Loucy (cell line): Measurements from ENCODE around the gene ASPG.

Experiments used
- H2AFZ ChIP-seq: fragments of 200-600 bp; sonication (generic); 2 replicates; pipeline ENCODE4 v1.6.0; 2016; ENCODE audit warnings: antibody characterized with exemption, mild to moderate bottlenecking, low read length, moderate library complexity
- H3F3A ChIP-seq: fragments of 200-600 bp; 2 replicates; pipeline ENCODE4 v1.6.0; 2016; ENCODE audit warnings: antibody characterized with exemption, low read depth, mild to moderate bottlenecking
- H3K27me3 ChIP-seq: fragments of 200-600 bp; sonication (generic); 2 replicates; pipeline ENCODE4 v1.6.1; 2014; ENCODE audit warnings: low read length, mild to moderate bottlenecking; ENCODE audit not compliant: insufficient read depth, poor library complexity, severe bottlenecking
- H3K36me3 ChIP-seq: fragments of 200-600 bp; sonication (generic); 2 replicates; pipeline ENCODE4 v1.6.1; 2016; ENCODE audit warnings: low read length; ENCODE audit not compliant: insufficient read depth
- H3K4me1 ChIP-seq: fragments of 200-600 bp; sonication (generic); 2 replicates; pipeline ENCODE4 v1.5.1; 2014; ENCODE audit warnings: low read length, mild to moderate bottlenecking; ENCODE audit not compliant: insufficient read depth, poor library complexity, severe bottlenecking
- H3K4me2 ChIP-seq: fragments of 200-600 bp; sonication (generic); 2 replicates; pipeline ENCODE4 v1.6.0; 2014; ENCODE audit warnings: antibody characterized with exemption, low read length, low read depth, mild to moderate bottlenecking; ENCODE audit not compliant: poor library complexity, severe bottlenecking
- H3K4me3 ChIP-seq: fragments of 200-600 bp; sonication (generic); 2 replicates; pipeline ENCODE4 v1.5.1; 2014; ENCODE audit warnings: low read length, mild to moderate bottlenecking, mixed read lengths; ENCODE audit not compliant: poor library complexity, severe bottlenecking
- H3K79me2 ChIP-seq: fragments of 200-600 bp; sonication (generic); 2 replicates; pipeline ENCODE4 v1.6.1; 2014; ENCODE audit warnings: low read length; ENCODE audit not compliant: insufficient read depth
- H3K9ac ChIP-seq: fragments of 200-600 bp; sonication (generic); 2 replicates; pipeline ENCODE4 v1.6.0; 2014; ENCODE audit warnings: mild to moderate bottlenecking, low read depth, low read length, moderate library complexity; ENCODE audit not compliant: poor library complexity, severe bottlenecking
- H3K9me2 ChIP-seq: fragments of 200-600 bp; sonication (generic); replicated peaks from 2 replicates; pipeline ENCODE4 v1.6.1; 2016; ENCODE audit warnings: low read depth, low read length, mixed read lengths
- H3K9me3 ChIP-seq: fragments of 200-600 bp; sonication (generic); 2 replicates; pipeline ENCODE4 v1.6.1; 2014; ENCODE audit warnings: mild to moderate bottlenecking, antibody characterized with exemption, low read length, low read depth; ENCODE audit not compliant: insufficient read depth
- H4K20me1 ChIP-seq: fragments of 200-600 bp; sonication (generic); 2 replicates; pipeline ENCODE4 v1.6.0; 2014; ENCODE audit warnings: antibody characterized with exemption, low read length, mild to moderate bottlenecking; ENCODE audit not compliant: insufficient read depth, poor library complexity, severe bottlenecking
- CTCF ChIP-seq: fragments of 200-600 bp; sonication (generic); conservative IDR thresholded peaks from 2 replicates; pipeline ENCODE4 v1.5.1; 2014; ENCODE audit warnings: mild to moderate bottlenecking, antibody characterized with exemption, low read length
- EZH2phosphoT487 ChIP-seq: fragments of 200-600 bp; IDR thresholded peaks from 2 replicates; pipeline ENCODE4 v1.6.1; 2018; ENCODE audit warnings: antibody characterized with exemption, mild to moderate bottlenecking, moderate library complexity, borderline replicate concordance

ASPG gene

DNA sequence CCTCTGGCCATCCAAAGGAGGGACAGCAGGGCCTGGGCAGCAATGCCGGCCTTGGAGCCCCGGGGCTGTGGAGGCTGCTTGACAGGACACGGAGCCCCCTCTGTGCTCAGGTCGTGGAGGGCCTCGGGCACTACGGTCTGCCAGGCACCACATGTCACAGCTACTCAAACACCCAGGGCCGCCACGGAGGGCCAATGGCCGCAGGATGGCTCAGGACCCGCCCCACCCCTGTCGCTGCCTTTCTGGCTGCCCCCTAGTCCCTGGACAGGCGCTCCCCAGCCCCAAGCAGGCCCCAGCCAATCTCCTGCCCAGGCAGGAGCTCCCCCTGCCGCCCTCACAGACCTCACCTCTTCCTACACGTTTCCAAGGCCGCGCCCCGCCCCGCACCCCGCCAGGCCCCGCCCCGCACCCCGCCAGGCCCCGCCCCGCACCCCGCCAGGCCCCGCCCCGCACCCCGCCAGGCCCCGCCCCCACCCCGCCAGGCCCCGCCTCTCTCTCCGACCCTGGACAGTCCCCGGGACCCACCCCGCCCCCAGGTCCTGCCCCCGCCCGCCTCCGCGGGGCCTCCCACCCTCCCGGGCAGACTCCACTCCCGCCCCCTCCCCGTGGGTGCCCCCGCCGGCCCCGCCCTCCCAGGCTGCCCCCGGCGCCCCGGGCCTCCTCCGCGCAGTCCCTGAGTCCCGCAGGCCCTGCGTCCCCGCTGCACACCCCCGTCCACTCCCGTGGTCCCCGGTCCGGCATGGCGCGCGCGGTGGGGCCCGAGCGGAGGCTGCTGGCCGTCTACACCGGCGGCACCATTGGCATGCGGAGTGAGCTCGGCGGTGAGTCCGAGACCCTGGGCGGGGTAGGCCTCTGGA lies at the start of gene ASPG:
Gene ASPG (plus strand): TSS at position 669 of the 857 bp plus-strand sequence. CDS start 71 bp downstream, at position 740.
- Histone ChIP-seq H4K20me1 (no peaks in the 10 kb centered on the region), H3K4me1 (no peaks in the 10 kb centered on the region), H3K9ac (no peak within 1 kb of the TSS), H3K4me3 (no peak within 1 kb of the TSS), H3K9me2 (no peaks in the 10 kb centered on the region), H3K36me3 (no peaks in the 10 kb centered on the region), H3K4me2 (no peak within 1 kb of the TSS), H3F3A (no peaks in the 10 kb centered on the region), H2AFZ (no peak within 1 kb of the TSS), H3K9me3 (no peaks in the 10 kb centered on the region), H3K79me2 (no peaks in the 10 kb centered on the region), H3K27me3 (no peaks in the 10 kb centered on the region)
- no peak for TF ChIP-seq EZH2phosphoT487
- no peak for TF ChIP-seq CTCF

DNA sequence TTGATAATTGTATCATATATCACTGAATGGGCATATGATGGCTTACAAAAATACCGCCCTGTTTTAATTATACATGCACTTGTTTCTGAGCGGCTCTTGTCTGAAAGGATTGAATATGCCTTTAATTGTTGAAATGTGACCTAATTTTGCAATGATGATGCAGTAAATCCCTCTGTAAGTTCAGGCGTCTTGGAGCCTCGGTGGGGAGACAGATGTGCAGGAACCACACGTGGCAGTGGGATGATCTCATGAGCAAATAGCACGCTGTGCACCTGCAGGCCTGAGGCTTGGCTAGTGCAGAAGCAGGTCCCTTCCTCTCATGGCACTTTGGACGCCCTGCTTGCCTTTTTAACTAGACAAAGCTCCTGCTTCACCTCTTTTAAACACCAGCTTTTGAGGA lies 49.3 kb upstream of the ASPG start:
- H4K20me1 ChIP-seq: no peaks in the 10 kb centered on the region
- no peaks in the 10 kb centered on the region for H3K79me2 ChIP-seq
- no peaks in the 10 kb centered on the region for H3K9me3 ChIP-seq
- no peak for TF ChIP-seq EZH2phosphoT487
- no peak for TF ChIP-seq CTCF
- H3K9me2 ChIP-seq: no peaks in the 10 kb centered on the region
- H3K4me3 ChIP-seq: no peak overlapping the region
- no peaks in the 10 kb centered on the region for H3F3A ChIP-seq
- H3K4me1 ChIP-seq: no peaks in the 10 kb centered on the region
- no peaks in the 10 kb centered on the region for H3K36me3 ChIP-seq
- no peak overlapping the region for H2AFZ ChIP-seq
- H3K4me2 ChIP-seq: no peak overlapping the region
- no peaks in the 10 kb centered on the region for H3K27me3 ChIP-seq
- H3K9ac ChIP-seq: no peak overlapping the region

- no peaks in the 10 kb centered on the region for H3F3A ChIP-seq
- H3K9ac ChIP-seq: no peak overlapping the region
- no peak overlapping the region for H3K4me2 ChIP-seq
- H3K9me3 ChIP-seq: no peaks in the 10 kb centered on the region
- no peak for TF ChIP-seq EZH2phosphoT487
- TF ChIP-seq CTCF: no peak
- H3K36me3 ChIP-seq: no peaks in the 10 kb centered on the region
- H3K27me3 ChIP-seq: no peaks in the 10 kb centered on the region
- H4K20me1 ChIP-seq: no peaks in the 10 kb centered on the region
- H3K4me1 ChIP-seq: no peaks in the 10 kb centered on the region
- no peaks in the 10 kb centered on the region for H3K79me2 ChIP-seq
- H3K9me2 ChIP-seq: no peaks in the 10 kb centered on the region
- H2AFZ ChIP-seq: no peak overlapping the region
- H3K4me3 ChIP-seq: no peak overlapping the region
Observed at GRCh38 chr14:104037074-104037473, 48.4 kb upstream of the ASPG start.
